Peyer's patch (tissue), 4 donors: ENCODE results near the gene ITPRIPL1. TPM values are rescaled to one million over a fixed set of nuclear protein-coding genes. Genes with fewer than 3 reads are reported as not detected.

ENCODE experiments used
- DNase-seq, 3 donors: peaks; one replicate each; pipeline ENCODE4 v3.0.0-alpha.2; 2017 to 2019
- H3K27ac ChIP-seq, 4 donors: fragments of 200-600 bp; sonication (generic); one replicate each; pipeline ENCODE4 v1.5.1; 2016 to 2019
- H3K27me3 ChIP-seq, 2 donors: fragments of 200-600 bp; sonication (generic); one replicate each; pipeline ENCODE4 v1.5.1; 2019
- H3K36me3 ChIP-seq, 3 donors: fragments of 200-600 bp; sonication (generic); one replicate each; pipeline ENCODE4 v1.5.1; 2016 to 2019
- H3K4me1 ChIP-seq, 4 donors: fragments of 200-600 bp; sonication (generic); one replicate each; pipeline ENCODE4 v1.5.1; 2016 to 2019
- H3K4me3 ChIP-seq, 4 donors: fragments of 200-600 bp; sonication (generic); 1 replicate in 3 of 4; 2 replicates in 1 of 4; pipeline ENCODE4 v1.5.1; 2016 to 2019; ENCODE audit warnings: mild to moderate bottlenecking in 1 of 4
- H3K9me3 ChIP-seq, 4 donors: fragments of 200-600 bp; sonication (generic); one replicate each; pipeline ENCODE4 v1.5.1; 2016 to 2019; ENCODE audit warnings: mild to moderate bottlenecking in 1 of 4
- POLR2A ChIP-seq, 2 donors: fragments of 450-650 bp; IDR thresholded peaks; one replicate each; pipeline ENCODE4 v1.5.1; 2017; ENCODE audit warnings: antibody characterized with exemption in 2 of 2, mild to moderate bottlenecking in 2 of 2, moderate library complexity in 2 of 2
- total RNA-seq, 4 donors: library from RNA; depleted of rRNA; stranded (reverse); fragments of >200 nt; gene quantifications; one replicate each; pipeline ENCODE4 v1.1.0, GENCODE V29; 2016
- TF ChIP-seq, protein P1 (sequence below), 6 experiments: fragments of 450-650 bp in 4 of 6; fragments of 200-600 bp in 2 of 6; sonication (generic) in 1 of 6; IDR thresholded peaks; one replicate each; pipeline ENCODE4 v1.5.1; 2017 to 2019; ENCODE audit warnings: antibody characterized with exemption in 6 of 6, mild to moderate bottlenecking in 3 of 6, moderate library complexity in 1 of 6

ITPRIPL1 gene
- total RNA-seq, 4 donors from 2014 or later, result 1.1 to 1.3 TPM; not detected in 2

DNA sequence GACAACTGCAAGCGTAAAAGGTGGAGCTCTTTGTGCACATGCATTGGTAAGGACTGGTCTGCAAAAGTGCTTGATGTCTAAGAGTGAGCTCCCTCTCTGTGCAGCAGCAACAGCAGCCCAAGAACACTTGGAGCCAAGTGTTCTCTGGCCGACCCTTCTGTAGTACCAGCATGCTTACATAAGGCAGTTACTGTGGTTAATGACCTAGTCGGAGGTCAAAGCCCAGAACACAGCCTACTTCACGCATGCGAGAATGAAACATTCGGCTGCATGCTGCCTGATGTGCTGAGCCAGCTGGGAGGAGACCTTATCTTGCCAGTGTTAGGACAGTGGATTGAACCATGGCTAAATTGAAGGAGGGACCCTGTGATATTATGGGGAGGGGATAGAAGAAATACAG, 31.8 kb downstream of the ITPRIPL1 start:
- H3K27me3 ChIP-seq, result no peaks in the 10 kb centered on the region
- H3K27ac ChIP-seq, result no peak overlapping the region
- H3K36me3 ChIP-seq, result no peaks in the 10 kb centered on the region
- no peak overlapping the region for H3K4me3 ChIP-seq
- no peak for DNase-seq
- no peaks in the 10 kb centered on the region for H3K9me3 ChIP-seq
- H3K4me1 ChIP-seq, result no peaks in the 10 kb centered on the region
- TF ChIP-seq POLR2A (IDR thresholded peaks at IDR 0.05), result no peak
- TF ChIP-seq, protein P1, sequence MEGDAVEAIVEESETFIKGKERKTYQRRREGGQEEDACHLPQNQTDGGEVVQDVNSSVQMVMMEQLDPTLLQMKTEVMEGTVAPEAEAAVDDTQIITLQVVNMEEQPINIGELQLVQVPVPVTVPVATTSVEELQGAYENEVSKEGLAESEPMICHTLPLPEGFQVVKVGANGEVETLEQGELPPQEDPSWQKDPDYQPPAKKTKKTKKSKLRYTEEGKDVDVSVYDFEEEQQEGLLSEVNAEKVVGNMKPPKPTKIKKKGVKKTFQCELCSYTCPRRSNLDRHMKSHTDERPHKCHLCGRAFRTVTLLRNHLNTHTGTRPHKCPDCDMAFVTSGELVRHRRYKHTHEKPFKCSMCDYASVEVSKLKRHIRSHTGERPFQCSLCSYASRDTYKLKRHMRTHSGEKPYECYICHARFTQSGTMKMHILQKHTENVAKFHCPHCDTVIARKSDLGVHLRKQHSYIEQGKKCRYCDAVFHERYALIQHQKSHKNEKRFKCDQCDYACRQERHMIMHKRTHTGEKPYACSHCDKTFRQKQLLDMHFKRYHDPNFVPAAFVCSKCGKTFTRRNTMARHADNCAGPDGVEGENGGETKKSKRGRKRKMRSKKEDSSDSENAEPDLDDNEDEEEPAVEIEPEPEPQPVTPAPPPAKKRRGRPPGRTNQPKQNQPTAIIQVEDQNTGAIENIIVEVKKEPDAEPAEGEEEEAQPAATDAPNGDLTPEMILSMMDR (IDR thresholded peaks at IDR 0.05), result no peak

DNA sequence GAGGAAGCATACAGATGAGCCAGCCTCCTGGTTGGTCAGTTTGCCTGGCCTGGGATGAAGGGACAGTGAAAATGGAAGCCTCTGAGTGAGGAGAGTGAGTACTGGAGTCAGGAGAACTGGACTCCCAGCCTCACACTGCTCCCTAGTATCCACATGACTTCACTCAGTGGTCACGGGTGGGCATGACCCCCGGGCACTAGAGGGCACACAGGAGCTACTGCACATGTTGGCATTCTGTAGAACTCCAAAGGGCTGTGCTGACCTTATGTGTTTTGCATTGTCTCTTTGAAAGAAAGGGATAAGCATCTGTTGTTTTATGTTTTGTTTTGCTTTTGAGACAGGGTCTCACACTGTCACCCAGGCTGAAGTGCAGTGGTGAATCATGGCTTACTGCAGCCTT, 34.2 kb downstream of the ITPRIPL1 start:
- H3K4me1 ChIP-seq, result no peaks in the 10 kb centered on the region
- H3K4me3 ChIP-seq, result no peak overlapping the region
- no peaks in the 10 kb centered on the region for H3K36me3 ChIP-seq
- TF ChIP-seq, protein P1 (IDR thresholded peaks at IDR 0.05), result peak in 1 of 6 experiments; percentile 6
- no peak for TF ChIP-seq POLR2A (IDR thresholded peaks at IDR 0.05)
- no peak overlapping the region for H3K27ac ChIP-seq
- DNase-seq, result no peak
- no peaks in the 10 kb centered on the region for H3K27me3 ChIP-seq
- H3K9me3 ChIP-seq, result no peaks in the 10 kb centered on the region

DNA sequence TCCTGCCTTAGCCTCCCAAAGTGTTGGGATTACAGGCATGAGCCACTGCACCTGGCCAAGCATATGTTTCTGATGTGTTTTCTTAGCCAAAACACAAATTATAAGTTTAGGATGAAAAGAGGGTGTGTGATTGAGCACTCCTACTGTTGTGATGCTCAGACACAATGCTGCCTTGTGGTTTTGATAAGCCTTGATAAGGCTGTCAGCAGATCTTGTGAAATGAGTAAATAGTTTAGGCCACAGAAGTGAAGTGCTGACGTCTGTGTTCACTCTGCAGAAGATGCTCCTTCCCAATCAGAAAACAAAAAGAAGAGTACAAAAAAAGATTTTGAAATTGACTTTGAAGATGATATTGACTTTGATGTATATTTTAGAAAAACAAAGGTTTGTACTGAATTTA, 34.7 kb downstream of the ITPRIPL1 start:
- no peak overlapping the region for H3K4me3 ChIP-seq
- H3K4me1 ChIP-seq, result no peaks in the 10 kb centered on the region
- no peak for DNase-seq
- H3K27me3 ChIP-seq, result no peaks in the 10 kb centered on the region
- TF ChIP-seq, protein P1 (IDR thresholded peaks at IDR 0.05), result no peak
- TF ChIP-seq POLR2A (IDR thresholded peaks at IDR 0.05), result no peak
- H3K9me3 ChIP-seq, result no peaks in the 10 kb centered on the region
- no peak overlapping the region for H3K27ac ChIP-seq
- no peaks in the 10 kb centered on the region for H3K36me3 ChIP-seq

DNA sequence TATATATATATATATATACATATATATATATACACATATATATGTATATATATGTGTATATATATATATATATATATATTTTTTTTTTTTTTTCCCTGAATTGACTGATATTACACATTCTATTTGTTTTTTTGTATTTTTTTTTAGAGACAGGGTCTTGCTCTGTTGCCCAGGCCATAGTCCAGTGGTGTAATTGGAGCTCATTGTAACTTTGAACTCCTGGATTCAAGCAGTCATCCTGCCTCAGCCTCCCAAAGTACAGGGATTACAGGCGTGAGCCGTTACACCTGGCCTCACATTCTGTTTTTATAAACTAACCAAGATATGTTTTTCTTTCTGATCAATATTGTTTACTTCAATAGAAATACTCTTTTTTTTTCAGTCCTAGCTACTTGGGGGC, 36.6 kb downstream of the ITPRIPL1 start:
- H3K9me3 ChIP-seq, result no peaks in the 10 kb centered on the region
- H3K4me3 ChIP-seq, result no peak overlapping the region
- no peak for TF ChIP-seq POLR2A (IDR thresholded peaks at IDR 0.05)
- TF ChIP-seq, protein P1 (IDR thresholded peaks at IDR 0.05), result no peak
- H3K27me3 ChIP-seq, result no peaks in the 10 kb centered on the region
- DNase-seq, result no peak
- no peaks in the 10 kb centered on the region for H3K36me3 ChIP-seq
- H3K4me1 ChIP-seq, result no peaks in the 10 kb centered on the region
- no peak overlapping the region for H3K27ac ChIP-seq

DNA sequence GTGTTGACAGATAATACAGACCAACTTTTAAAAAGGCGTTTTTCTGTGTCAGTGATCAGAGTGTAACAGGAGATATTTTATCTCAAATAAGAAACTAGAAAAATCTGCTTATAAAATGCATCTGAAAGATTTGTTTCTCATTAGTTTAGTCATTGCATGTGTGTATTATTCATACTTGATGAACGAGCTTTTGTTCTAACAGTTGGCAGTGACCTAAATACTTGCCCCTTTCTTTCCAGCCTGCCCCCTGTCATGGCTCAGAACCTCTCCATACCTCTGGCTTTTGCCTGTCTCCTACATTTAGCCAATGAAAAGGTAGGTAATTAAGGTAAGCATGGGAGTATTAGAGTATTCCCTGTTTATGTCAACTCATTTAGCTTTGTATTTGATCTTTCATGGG, 44.1 kb downstream of the ITPRIPL1 start:
- DNase-seq, result no peak
- Histone ChIP-seq H3K4me1 (no peaks in the 10 kb centered on the region), H3K27ac (no peak overlapping the region), H3K4me3 (no peak overlapping the region), H3K27me3 (no peaks in the 10 kb centered on the region), H3K9me3 (no peaks in the 10 kb centered on the region), H3K36me3 (no peaks in the 10 kb centered on the region)
- TF ChIP-seq POLR2A (IDR thresholded peaks at IDR 0.05), result no peak
- TF ChIP-seq, protein P1 (IDR thresholded peaks at IDR 0.05), result no peak
